ENCODE results near the gene PRSS50. TPM values are rescaled to one million over a fixed set of nuclear protein-coding genes. Genes with fewer than 3 reads are reported as not detected.

Gene PRSS50
- total RNA-seq, 1 experiment from 2014 or later, result not detected

DNA sequence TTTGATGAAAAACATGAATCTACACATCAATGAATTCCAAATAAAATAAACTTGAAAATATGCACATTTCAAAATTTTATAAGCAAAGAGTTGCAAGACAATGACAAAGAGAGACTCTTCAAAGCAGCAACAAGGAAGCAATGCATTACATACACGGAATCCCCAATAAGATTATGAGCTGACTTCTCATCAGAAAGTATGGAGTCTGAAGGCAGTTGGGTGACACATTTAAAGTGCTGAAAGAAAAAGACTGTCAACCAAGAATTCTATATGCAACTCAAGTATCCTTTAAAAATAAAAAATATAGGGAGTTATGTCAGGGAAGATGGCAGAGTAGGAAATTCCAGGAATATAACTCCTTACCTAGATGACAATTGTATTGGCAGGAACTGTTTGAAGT is 46.5 kb upstream of the PRSS50 start (continued):
- TF ChIP-seq, protein P1, sequence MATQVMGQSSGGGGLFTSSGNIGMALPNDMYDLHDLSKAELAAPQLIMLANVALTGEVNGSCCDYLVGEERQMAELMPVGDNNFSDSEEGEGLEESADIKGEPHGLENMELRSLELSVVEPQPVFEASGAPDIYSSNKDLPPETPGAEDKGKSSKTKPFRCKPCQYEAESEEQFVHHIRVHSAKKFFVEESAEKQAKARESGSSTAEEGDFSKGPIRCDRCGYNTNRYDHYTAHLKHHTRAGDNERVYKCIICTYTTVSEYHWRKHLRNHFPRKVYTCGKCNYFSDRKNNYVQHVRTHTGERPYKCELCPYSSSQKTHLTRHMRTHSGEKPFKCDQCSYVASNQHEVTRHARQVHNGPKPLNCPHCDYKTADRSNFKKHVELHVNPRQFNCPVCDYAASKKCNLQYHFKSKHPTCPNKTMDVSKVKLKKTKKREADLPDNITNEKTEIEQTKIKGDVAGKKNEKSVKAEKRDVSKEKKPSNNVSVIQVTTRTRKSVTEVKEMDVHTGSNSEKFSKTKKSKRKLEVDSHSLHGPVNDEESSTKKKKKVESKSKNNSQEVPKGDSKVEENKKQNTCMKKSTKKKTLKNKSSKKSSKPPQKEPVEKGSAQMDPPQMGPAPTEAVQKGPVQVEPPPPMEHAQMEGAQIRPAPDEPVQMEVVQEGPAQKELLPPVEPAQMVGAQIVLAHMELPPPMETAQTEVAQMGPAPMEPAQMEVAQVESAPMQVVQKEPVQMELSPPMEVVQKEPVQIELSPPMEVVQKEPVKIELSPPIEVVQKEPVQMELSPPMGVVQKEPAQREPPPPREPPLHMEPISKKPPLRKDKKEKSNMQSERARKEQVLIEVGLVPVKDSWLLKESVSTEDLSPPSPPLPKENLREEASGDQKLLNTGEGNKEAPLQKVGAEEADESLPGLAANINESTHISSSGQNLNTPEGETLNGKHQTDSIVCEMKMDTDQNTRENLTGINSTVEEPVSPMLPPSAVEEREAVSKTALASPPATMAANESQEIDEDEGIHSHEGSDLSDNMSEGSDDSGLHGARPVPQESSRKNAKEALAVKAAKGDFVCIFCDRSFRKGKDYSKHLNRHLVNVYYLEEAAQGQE (IDR thresholded peaks at IDR 0.05; ENCODE audit: low read depth), result no peak
- TF ChIP-seq ZNF274 (IDR thresholded peaks at IDR 0.05; ENCODE audit: low read depth, low read length) (no peak), SIN3A (IDR thresholded peaks at IDR 0.05; ENCODE audit: low read depth) (no peak), EZH2 (IDR thresholded peaks at IDR 0.05) (no peak), EGR1 (IDR thresholded peaks at IDR 0.05; ENCODE audit: low read depth) (no peak)

DNA sequence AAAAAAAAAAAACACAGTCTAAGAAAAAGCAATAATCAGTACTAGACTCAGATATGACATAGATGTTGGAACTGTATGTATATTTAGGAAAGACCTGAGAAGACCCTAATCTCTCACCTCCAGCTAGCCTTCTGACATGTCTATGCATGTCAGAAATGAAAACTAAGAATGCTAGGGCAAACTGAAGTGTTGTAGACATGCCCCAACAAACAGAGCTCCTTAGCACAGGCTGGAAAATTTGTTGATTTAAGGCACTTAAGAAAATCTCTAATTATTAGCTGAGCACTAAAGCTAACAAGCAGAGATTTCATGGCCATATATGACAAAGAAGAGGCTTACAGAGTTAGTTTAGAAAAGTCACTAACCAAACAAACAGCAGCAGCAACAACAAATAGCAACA is 45.5 kb upstream of the PRSS50 start:
- no peaks in the 10 kb centered on the region for H3K36me3 ChIP-seq (ENCODE audit: control insufficient read depth in 1 of 2, insufficient read depth in 2 of 2, low read length in 2 of 2)
- ATAC-seq (no peak), DNase-seq (ENCODE audit: low read depth, low spot score) (no peak)
- no peak overlapping the region for H2AFZ ChIP-seq (ENCODE audit: low read depth, low read length, poor library complexity, severe bottlenecking)
- H3K4me3 ChIP-seq (replicated peaks in 1 of 2; ENCODE audit: low read depth in 1 of 2, low read length in 2 of 2), result no peak overlapping the region
- no peak overlapping the region for H3K27ac ChIP-seq (ENCODE audit: low read depth, low read length)
- H3K79me2 ChIP-seq (ENCODE audit: insufficient read depth, low read length), result no peaks in the 10 kb centered on the region
- H4K20me1 ChIP-seq (ENCODE audit: insufficient read depth), result no peaks in the 10 kb centered on the region
- ChIA-PET CTCF (no interaction called here), RAD21 (ENCODE audit: low non-redundant PET in 1 of 2, low total read pairs in 2 of 2, uncharacterized antibody in 2 of 2, unreplicated experiment in 2 of 2) (no interaction called here), POLR2A (no interaction called here)
- no peak overlapping the region for H3K9ac ChIP-seq (ENCODE audit: low read length)
- no TSS peak for BruUV-seq (replicated peaks)
- H3K9me3 ChIP-seq (ENCODE audit: control insufficient read depth in 1 of 2, insufficient read depth in 1 of 2, low read depth in 1 of 2, low read length in 2 of 2), result peaks cover 0 to 4% of the 10 kb centered on the region in 2 experiments; a peak in 1 of 4 replicates
- intact Hi-C loops (cut with micrococcal nuclease), result no loop called here
- no peaks in the 10 kb centered on the region for H3K9me2 ChIP-seq (ENCODE audit: insufficient read depth)
- no peak overlapping the region for H3K4me2 ChIP-seq (ENCODE audit: low read length)
- H3K4me1 ChIP-seq (ENCODE audit: control insufficient read depth in 1 of 2, insufficient read depth in 2 of 2, low read length in 2 of 2), result no peaks in the 10 kb centered on the region
- H3K27me3 ChIP-seq (ENCODE audit: insufficient read depth, low read length), result no peaks in the 10 kb centered on the region
- TF ChIP-seq, protein P2, sequence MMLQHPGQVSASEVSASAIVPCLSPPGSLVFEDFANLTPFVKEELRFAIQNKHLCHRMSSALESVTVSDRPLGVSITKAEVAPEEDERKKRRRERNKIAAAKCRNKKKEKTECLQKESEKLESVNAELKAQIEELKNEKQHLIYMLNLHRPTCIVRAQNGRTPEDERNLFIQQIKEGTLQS (IDR thresholded peaks at IDR 0.05), result no peak
- TF ChIP-seq SP1 (IDR thresholded peaks at IDR 0.05; ENCODE audit: low read depth), result no peak
- no peak for TF ChIP-seq JUND (IDR thresholded peaks at IDR 0.05)
- TF ChIP-seq EZH2 (IDR thresholded peaks at IDR 0.05), result no peak
- no peak for TF ChIP-seq POLR2AphosphoS5 (IDR thresholded peaks at IDR 0.05; ENCODE audit: low read depth, low read length)
- TF ChIP-seq POLR2A (IDR thresholded peaks at IDR 0.05; ENCODE audit: borderline replicate concordance, extremely low read depth, insufficient read depth, insufficient read length), result no peak
- TF ChIP-seq CBX3 (IDR thresholded peaks at IDR 0.05; ENCODE audit: low read depth), result no peak
- TF ChIP-seq ZNF274 (IDR thresholded peaks at IDR 0.05; ENCODE audit: low read depth, low read length), result no peak
- no peak for TF ChIP-seq SRF (IDR thresholded peaks at IDR 0.05; ENCODE audit: low read depth)
- no peak for TF ChIP-seq EZH2phosphoT487 (IDR thresholded peaks at IDR 0.05; ENCODE audit: borderline replicate concordance)
- TF ChIP-seq SIN3A (IDR thresholded peaks at IDR 0.05; ENCODE audit: low read depth), result no peak
- TF ChIP-seq YY1 (IDR thresholded peaks at IDR 0.05; ENCODE audit: extremely low read depth, insufficient replicate concordance, low read depth, low read length), result no peak
- TF ChIP-seq RAD21 (IDR thresholded peaks at IDR 0.05; ENCODE audit: low read depth), result no peak
- TF ChIP-seq, protein P3, sequence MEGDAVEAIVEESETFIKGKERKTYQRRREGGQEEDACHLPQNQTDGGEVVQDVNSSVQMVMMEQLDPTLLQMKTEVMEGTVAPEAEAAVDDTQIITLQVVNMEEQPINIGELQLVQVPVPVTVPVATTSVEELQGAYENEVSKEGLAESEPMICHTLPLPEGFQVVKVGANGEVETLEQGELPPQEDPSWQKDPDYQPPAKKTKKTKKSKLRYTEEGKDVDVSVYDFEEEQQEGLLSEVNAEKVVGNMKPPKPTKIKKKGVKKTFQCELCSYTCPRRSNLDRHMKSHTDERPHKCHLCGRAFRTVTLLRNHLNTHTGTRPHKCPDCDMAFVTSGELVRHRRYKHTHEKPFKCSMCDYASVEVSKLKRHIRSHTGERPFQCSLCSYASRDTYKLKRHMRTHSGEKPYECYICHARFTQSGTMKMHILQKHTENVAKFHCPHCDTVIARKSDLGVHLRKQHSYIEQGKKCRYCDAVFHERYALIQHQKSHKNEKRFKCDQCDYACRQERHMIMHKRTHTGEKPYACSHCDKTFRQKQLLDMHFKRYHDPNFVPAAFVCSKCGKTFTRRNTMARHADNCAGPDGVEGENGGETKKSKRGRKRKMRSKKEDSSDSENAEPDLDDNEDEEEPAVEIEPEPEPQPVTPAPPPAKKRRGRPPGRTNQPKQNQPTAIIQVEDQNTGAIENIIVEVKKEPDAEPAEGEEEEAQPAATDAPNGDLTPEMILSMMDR (IDR thresholded peaks at IDR 0.05 in 2 of 3, conservative IDR thresholded peaks at IDR 0.05 in 1 of 3; ENCODE audit: borderline replicate concordance in 1 of 3, insufficient read depth in 1 of 3, low read depth in 2 of 3, low read length in 2 of 3), result no peak
- TF ChIP-seq, protein P1 (IDR thresholded peaks at IDR 0.05; ENCODE audit: low read depth), result no peak
- no peak for TF ChIP-seq ZFX (IDR thresholded peaks at IDR 0.05)
- no peak for TF ChIP-seq FOSL1 (IDR thresholded peaks at IDR 0.05; ENCODE audit: low read depth)
